HG03159 (cell line): ENCODE measurements around the gene CXCR3.
"Not testable (repeated sequence)": the region's sequence is repeated elsewhere in the genome, so short reads cannot be mapped to it uniquely, and the experiment has no call there.

Experiments
- ATAC-seq: cut with Tn5 transposase; IDR thresholded peaks from one replicate; pipeline ENCODE4 v1.9.1; 2021; ENCODE audit warnings: mild to moderate bottlenecking, moderate library complexity; ENCODE audit not compliant: unreplicated experiment

Gene CXCR3

DNA sequence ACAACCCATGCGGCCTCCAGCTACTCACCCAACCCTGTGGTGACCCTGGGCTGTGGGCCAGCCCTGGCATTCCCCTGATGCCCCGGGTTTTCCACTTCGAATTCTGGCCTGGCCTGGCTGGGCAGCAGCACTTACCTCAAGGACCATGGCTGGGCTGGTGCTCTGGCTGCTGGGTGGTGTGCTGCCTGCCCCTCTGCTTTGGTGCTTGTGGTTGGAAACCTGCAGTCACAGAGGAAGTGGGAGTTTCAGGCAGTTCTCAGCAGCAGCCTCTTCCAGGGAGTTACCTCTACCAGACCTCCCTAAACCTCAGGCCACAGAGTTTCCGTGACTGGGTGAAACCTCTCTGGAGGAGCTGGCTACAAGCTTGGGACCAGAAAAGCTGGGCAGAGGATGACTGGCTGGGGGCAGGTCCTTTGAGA lies at the start of gene CXCR3:
Gene CXCR3 (minus strand): TSS at position 209 of the 419 bp plus-strand sequence. CDS start 62 bp downstream, at position 147.
- peak; percentile 52 for ATAC-seq

GRCh38 chrX:71667328-71668247 lies 49.3 kb upstream of the CXCR3 start, which contains the start of gene LOC101059915:
TSS of gene LOC101059915 (plus strand) at chrX:71667546.
- no peak for ATAC-seq

GRCh38 chrX:71666240-71667223 lies 48.2 kb upstream of the CXCR3 start:
- no peak for ATAC-seq

DNA sequence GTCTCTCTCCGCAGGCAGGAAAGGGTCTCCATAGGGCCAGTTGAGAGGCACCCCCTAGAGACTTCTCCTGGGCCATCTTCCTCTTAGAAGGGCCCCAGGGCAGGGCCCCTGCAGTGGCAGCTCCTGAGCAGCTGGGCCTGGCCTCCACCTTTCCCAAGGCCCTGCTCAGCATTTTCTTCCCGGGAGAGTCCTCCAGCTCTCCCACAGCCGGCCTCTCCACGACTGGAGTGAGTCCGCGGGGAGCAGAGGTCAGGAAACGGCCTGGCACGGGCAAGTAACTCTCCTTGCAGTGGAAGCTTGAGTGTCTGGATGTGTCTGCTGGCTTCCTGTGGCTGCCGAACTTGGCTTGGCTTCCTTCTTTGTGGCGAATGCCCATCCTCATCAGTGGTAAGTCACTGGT lies 47.4 kb upstream of the CXCR3 start:
- no peak for ATAC-seq

DNA sequence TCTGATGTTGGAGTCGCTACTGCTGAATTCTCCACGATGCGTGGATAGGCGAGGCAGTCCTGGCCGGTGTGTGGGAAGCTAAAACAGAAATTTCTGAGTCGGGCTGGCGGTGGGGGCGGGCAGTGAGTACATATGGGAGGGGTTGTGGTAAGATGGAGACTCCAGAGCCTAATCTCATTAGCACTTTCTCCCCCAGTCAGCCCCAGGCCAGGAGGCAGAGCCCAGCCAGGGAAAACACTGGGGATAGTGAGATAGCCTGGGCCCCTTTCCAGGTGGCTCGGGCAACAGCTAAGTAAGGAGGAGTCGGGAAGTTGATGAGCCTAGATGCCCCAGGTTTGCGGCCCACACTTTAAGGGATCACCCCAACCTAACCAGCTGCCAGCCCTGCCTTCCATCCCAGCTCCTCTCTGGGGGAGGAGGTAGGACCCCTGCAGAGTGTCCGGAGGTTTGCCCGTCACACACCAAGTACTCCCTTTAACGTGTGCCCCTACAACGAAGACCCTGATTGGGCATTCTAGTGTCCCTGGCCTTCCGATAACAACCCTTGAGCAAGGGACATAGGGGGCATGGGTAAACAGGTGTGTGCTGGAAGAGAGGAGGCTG lies 46.7 kb upstream of the CXCR3 start:
- ATAC-seq: no peak

DNA sequence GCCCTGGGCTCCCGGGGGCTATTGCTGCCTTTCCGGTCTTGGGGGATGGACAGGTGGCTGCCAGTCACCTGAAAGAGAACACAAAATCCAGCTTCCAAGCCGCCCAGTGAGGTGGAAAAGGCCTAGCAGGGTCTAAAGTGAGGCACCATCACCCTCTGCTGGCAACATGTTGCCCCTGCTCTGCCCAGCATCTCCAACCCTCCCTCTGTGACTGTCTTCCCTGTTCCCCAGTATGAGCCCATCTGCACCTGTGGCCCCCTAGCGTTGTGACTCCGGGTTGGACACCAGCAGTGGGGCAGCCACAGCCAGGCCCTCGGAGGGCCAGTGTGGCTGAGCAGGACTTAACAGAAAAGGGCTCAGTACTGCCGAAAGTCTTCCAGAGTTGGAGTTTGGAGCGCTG lies 45.9 kb upstream of the CXCR3 start:
- not testable (repeated sequence) for ATAC-seq

DNA sequence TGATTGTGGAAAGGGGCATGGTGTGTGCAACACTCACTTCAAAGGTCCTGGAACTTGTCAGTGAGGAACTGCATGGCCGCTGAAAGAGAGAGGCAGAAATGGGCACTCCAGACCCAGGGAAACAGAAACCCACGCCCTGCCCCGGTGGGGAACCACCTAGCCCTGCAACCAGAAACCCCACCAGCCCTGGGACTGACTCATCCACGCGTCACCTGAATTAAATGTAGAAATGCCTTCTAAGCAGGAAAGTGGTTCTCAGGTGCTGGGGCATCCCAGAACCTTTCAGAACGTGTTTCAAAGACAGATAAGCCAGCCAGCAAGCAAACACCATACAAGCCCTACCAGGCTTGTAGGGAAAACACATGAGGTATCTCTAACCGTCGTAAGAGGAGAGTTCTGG lies 44.9 kb upstream of the CXCR3 start:
- not testable (repeated sequence) for ATAC-seq

- not testable (repeated sequence) for ATAC-seq
Observed at GRCh38 chrX:71662654-71663053, 44.3 kb upstream of the CXCR3 start.

GRCh38 chrX:71661919-71662318 lies 43.6 kb upstream of the CXCR3 start:
- ATAC-seq: no peak

GRCh38 chrX:71660562-71661416 lies 42.5 kb upstream of the CXCR3 start:
- ATAC-seq: no peak

DNA sequence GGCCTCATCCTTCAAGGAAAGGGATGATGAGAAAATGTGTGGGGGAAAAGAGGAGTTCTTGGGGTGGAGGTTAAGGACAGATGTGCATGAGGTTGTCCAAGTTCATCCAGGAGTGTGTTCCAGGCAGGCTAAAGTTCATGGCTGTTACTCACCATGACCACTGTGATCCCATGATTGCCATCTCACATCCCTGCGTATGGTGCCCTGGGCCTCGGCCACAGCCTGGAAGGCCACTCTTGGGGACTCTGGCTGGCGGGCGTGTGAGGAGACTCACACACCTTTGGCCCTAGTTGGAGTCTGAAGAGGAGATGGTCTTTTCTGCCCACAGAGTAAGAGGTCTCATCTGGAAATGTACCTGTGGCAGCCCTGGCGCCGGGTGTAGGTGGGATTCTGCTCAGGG lies 41.6 kb upstream of the CXCR3 start:
- ATAC-seq: no peak

- no peak for ATAC-seq
Observed at GRCh38 chrX:71659342-71659741, 41.0 kb upstream of the CXCR3 start.

DNA sequence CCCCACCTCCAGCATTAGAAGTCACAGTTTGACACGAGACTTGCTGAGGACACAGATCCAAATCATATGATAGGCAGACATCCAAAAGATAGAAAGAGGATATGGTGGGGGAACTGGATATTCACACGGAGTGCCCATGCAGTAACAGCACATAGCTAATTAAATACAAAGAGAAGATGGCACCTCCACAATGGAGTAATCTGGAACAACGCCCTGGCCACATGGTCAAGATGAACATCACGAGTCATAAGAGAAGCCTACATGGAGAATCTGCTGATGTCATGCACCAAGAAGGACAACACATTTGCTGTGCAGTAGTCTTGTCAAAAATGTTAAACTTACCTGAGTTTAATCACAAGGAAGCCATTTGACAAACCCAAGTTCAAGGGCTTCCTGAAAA lies 39.0 kb upstream of the CXCR3 start:
- ATAC-seq: no peak

DNA sequence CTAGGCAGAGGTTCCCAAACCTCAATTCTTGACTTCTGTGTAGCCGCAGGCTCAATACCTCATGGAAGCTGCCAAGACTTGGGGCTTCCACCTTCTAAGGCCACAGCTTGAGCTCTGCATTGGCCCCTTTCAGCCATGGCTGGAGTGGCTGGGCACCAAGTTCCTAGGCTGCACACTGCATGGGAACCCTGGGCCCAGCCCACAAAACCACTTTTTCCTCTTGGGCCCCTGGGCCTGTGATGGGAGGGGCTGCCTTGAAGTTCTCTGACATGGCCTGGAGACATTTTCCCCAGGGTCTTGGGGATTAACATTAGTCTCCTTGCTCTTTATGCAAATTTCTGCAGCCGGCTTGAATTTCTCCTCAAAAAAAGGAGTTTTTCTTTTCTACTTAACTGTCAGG lies 35.0 kb upstream of the CXCR3 start:
- no peak for ATAC-seq

DNA sequence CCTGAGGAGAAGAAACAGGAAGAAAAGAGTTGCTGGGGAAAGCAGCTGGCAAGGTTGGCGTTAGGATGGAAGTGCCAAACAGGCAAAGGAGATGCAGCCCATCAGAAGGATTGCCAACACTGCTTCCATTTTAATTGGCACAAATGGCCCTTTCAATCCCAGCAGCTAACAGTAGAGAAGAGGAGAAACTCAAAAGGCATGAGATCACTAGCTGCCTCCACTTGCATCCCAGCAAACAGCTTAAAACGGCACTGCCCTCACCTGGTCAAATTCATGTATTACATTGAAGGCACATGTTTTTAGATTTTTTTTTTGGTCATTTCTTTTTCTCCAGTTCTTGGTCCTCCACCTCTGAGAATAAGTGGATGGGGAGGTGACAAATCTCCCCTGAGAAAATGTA lies 34.1 kb upstream of the CXCR3 start:
- no peak for ATAC-seq

DNA sequence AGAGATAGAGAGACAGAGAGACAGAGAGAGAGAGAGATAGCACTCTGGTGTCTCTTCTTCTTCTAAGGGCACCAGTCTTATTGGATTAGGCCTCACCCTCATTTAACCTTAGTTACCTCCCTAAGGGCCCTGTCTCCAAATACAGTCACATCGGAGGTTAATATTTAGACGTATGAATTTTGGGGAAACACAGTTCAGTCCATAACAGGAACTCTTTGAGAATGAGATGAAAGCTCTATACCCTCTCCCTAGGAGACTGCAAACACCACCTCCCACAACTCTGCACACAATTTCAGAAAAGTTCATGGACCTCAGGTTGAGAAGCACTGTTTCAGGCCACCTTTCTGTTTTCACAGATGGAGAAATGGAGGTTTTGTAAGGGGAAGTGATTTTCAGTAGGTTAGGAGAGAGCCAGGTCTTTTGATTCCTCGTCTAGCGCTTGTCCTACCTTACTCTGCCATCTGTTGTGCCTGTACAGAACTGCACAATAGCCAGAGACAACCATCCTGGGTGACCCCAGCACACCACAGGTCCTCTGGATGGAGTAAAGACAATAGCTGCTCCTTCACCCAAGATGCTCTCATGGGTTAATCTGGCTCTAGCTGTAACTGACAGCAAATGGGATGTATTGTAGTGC lies 32.1 kb upstream of the CXCR3 start:
- no peak for ATAC-seq

GRCh38 chrX:71644406-71644805 lies 26.1 kb upstream of the CXCR3 start:
- not testable (repeated sequence) for ATAC-seq

DNA sequence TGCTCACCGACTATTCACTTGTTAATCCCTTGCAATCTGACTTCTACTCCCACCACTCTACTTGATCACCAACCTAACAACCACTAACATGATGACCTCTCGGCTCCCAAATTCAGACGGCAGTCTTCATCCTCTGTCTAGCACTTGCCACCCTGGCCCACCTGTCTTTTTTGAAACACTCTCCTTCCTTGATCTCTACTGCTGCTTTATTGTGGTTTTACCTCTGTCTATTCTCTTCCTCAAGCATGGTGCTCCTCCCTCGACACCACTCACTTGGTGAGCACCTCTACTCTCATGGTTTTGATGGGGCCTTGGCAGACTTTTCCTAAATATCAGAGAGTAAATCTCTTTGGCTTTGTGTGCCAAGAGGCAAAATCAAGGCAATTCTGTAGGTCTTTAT lies 21.7 kb upstream of the CXCR3 start:
- no peak for ATAC-seq

DNA sequence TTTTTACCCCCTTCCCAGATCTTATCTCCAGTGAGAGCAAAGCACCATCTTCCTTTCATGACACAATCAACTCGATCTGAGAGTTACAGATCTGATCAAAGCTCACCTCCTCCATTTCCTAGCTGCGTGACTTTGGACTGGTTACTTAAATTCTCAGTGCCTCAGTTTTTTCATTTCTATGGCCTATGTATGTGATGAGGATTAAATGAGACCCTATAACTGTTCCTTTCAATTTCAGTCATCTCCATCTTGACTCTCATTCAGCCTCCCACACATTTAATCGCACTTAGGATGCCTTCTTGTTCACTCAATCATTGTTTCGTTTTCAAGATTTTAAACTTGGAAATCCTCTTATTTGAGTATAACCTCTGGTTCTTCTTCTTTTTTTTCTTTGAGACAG lies 20.1 kb upstream of the CXCR3 start:
- ATAC-seq: no peak

GRCh38 chrX:71637848-71638247 lies 19.5 kb upstream of the CXCR3 start:
- peak; percentile 40 for ATAC-seq
